Mucosa of rectum (tissue), 2 donors: Measurements from ENCODE around the gene SMC3.
A peak's percentile ranks its signal among the peaks of the same experiment; 100 is the strongest.

Source experiments
- H3K27ac ChIP-seq, 2 donors: one replicate each; pipeline ENCODE4 v1.7.0; 2013; ENCODE audit warnings: inconsistent platforms in 2 of 2, low read depth in 2 of 2, low read length in 2 of 2
- H3K27me3 ChIP-seq, 2 donors: one replicate each; pipeline ENCODE4 v1.7.0; 2013; ENCODE audit warnings: low read length in 2 of 2; ENCODE audit not compliant: control insufficient read depth in 2 of 2, insufficient read depth in 2 of 2
- H3K36me3 ChIP-seq, 2 donors: one replicate each; pipeline ENCODE4 v1.7.0; 2013; ENCODE audit warnings: low read length in 2 of 2; ENCODE audit not compliant: control insufficient read depth in 2 of 2, insufficient read depth in 2 of 2
- H3K4me1 ChIP-seq, 2 donors: one replicate each; pipeline ENCODE4 v1.7.0; 2013; ENCODE audit warnings: low read length in 2 of 2, mild to moderate bottlenecking in 1 of 2; ENCODE audit not compliant: control insufficient read depth in 2 of 2, insufficient read depth in 2 of 2
- H3K4me3 ChIP-seq, 2 donors: one replicate each; pipeline ENCODE4 v1.7.0; 2013; ENCODE audit warnings: low read length in 2 of 2
- H3K9ac ChIP-seq, 2 donors: one replicate each; pipeline ENCODE4 v1.7.0; 2013; ENCODE audit warnings: low read length in 2 of 2, low read depth in 1 of 2, mild to moderate bottlenecking in 1 of 2
- H3K9me3 ChIP-seq, 2 donors: one replicate each; pipeline ENCODE4 v1.7.0; 2013; ENCODE audit warnings: low read length in 2 of 2; ENCODE audit not compliant: control insufficient read depth in 2 of 2
- donor health status: healthy.
- donor health status: Normal muscosa, but diverticular disease.

Gene SMC3

GRCh38 chr10:110561292-110561691 lies 6.2 kb upstream of the SMC3 start:
- H3K36me3 ChIP-seq: no peaks in the 10 kb centered on the region
- no peaks in the 10 kb centered on the region for H3K4me1 ChIP-seq
- H3K9me3 ChIP-seq: no peaks in the 10 kb centered on the region
- H3K27ac ChIP-seq: no peak overlapping the region
- no peak overlapping the region for H3K9ac ChIP-seq
- peaks cover 0 to 3% of the 10 kb centered on the region in 2 donors for H3K27me3 ChIP-seq
- H3K4me3 ChIP-seq: no peak overlapping the region

GRCh38 chr10:110562348-110562747 lies 5.1 kb upstream of the SMC3 start:
- Histone ChIP-seq H3K9me3 (no peaks in the 10 kb centered on the region), H3K27me3 (peaks cover 0 to 3% of the 10 kb centered on the region in 2 donors), H3K4me1 (peaks cover 2 to 4% of the 10 kb centered on the region in 2 donors), H3K27ac (no peak overlapping the region), H3K4me3 (no peak overlapping the region), H3K36me3 (no peaks in the 10 kb centered on the region), H3K9ac (no peak overlapping the region)

GRCh38 chr10:110563132-110563531 lies 4.4 kb upstream of the SMC3 start:
- no peak overlapping the region for H3K27ac ChIP-seq
- no peaks in the 10 kb centered on the region for H3K36me3 ChIP-seq
- no peak overlapping the region for H3K4me3 ChIP-seq
- no peaks in the 10 kb centered on the region for H3K9me3 ChIP-seq
- no peak overlapping the region for H3K9ac ChIP-seq
- H3K27me3 ChIP-seq: peaks cover 0 to 3% of the 10 kb centered on the region in 2 donors
- H3K4me1 ChIP-seq: peaks cover 2 to 4% of the 10 kb centered on the region in 2 donors

GRCh38 chr10:110566472-110567200 lies 859 bp upstream of the SMC3 start:
- peaks cover 0 to 3% of the 10 kb centered on the region in 2 donors for H3K36me3 ChIP-seq
- H3K27me3 ChIP-seq: peaks cover 0 to 3% of the 10 kb centered on the region in 2 donors
- peak overlapping the region; percentile 87 to 90 for H3K4me3 ChIP-seq
- H3K9me3 ChIP-seq: no peaks in the 10 kb centered on the region
- peaks cover 8% of the 10 kb centered on the region in 2 donors for H3K4me1 ChIP-seq
- peak overlapping the region in 1 of 2 donors; percentile 86 for H3K27ac ChIP-seq
- peak overlapping the region; percentile 78 to 79 for H3K9ac ChIP-seq

GRCh38 chr10:110568055-110568735 lies 700 bp downstream of the SMC3 start:
- no peaks in the 10 kb centered on the region for H3K9me3 ChIP-seq
- peaks cover 0 to 3% of the 10 kb centered on the region in 2 donors for H3K27me3 ChIP-seq
- peaks cover 8% of the 10 kb centered on the region in 2 donors for H3K4me1 ChIP-seq
- H3K9ac ChIP-seq: peak overlapping the region; percentile 78 to 79
- peaks cover 0 to 3% of the 10 kb centered on the region in 2 donors for H3K36me3 ChIP-seq
- peak overlapping the region; percentile 87 to 90 for H3K4me3 ChIP-seq
- H3K27ac ChIP-seq: peak overlapping the region; percentile 79 to 86

- Histone ChIP-seq H3K4me1 (peaks cover 8% of the 10 kb centered on the region in 2 donors), H3K4me3 (peak overlapping the region in 1 of 2 donors; percentile 87), H3K9me3 (no peaks in the 10 kb centered on the region), H3K9ac (no peak overlapping the region), H3K36me3 (peaks cover 0 to 3% of the 10 kb centered on the region in 2 donors), H3K27me3 (peaks cover 0 to 3% of the 10 kb centered on the region in 2 donors), H3K27ac (no peak overlapping the region)
Observed at GRCh38 chr10:110569122-110569521, 1.6 kb downstream of the SMC3 start.

GRCh38 chr10:110569736-110570135 lies 2.2 kb downstream of the SMC3 start:
- Histone ChIP-seq H3K9me3 (no peaks in the 10 kb centered on the region), H3K27ac (no peak overlapping the region), H3K4me1 (peaks cover 8% of the 10 kb centered on the region in 2 donors), H3K4me3 (no peak overlapping the region), H3K9ac (no peak overlapping the region), H3K27me3 (peaks cover 0 to 3% of the 10 kb centered on the region in 2 donors), H3K36me3 (peaks cover 4 to 8% of the 10 kb centered on the region in 2 donors)

- H3K9ac ChIP-seq: no peak overlapping the region
- H3K27ac ChIP-seq: no peak overlapping the region
- H3K36me3 ChIP-seq: peaks cover 4 to 8% of the 10 kb centered on the region in 2 donors
- peaks cover 8% of the 10 kb centered on the region in 2 donors for H3K4me1 ChIP-seq
- H3K27me3 ChIP-seq: no peaks in the 10 kb centered on the region
- no peaks in the 10 kb centered on the region for H3K9me3 ChIP-seq
- no peak overlapping the region for H3K4me3 ChIP-seq
Observed at GRCh38 chr10:110571093-110571743, 3.7 kb downstream of the SMC3 start.

- H3K27me3 ChIP-seq: no peaks in the 10 kb centered on the region
- H3K4me1 ChIP-seq: peaks cover 4 to 6% of the 10 kb centered on the region in 2 donors
- no peak overlapping the region for H3K4me3 ChIP-seq
- no peaks in the 10 kb centered on the region for H3K9me3 ChIP-seq
- H3K9ac ChIP-seq: no peak overlapping the region
- H3K27ac ChIP-seq: no peak overlapping the region
- peaks cover 7 to 10% of the 10 kb centered on the region in 2 donors for H3K36me3 ChIP-seq
Observed at GRCh38 chr10:110572862-110573261, 5.4 kb downstream of the SMC3 start.

- H3K4me3 ChIP-seq: no peak overlapping the region
- H3K27me3 ChIP-seq: no peaks in the 10 kb centered on the region
- peaks cover 18 to 22% of the 10 kb centered on the region in 2 donors for H3K36me3 ChIP-seq
- H3K27ac ChIP-seq: no peak overlapping the region
- H3K9ac ChIP-seq: no peak overlapping the region
- no peaks in the 10 kb centered on the region for H3K9me3 ChIP-seq
- H3K4me1 ChIP-seq: peaks cover 0 to 3% of the 10 kb centered on the region in 2 donors
Observed at GRCh38 chr10:110574420-110574819, 6.9 kb downstream of the SMC3 start.
